Endothelial cell of umbilical vein (primary cell): ENCODE measurements around the gene NOL6. TPM values are rescaled to one million over a fixed set of nuclear protein-coding genes. Genes with fewer than 3 reads are reported as not detected.

ENCODE experiments used
- BruUV-seq: library from RNA; stranded (reverse); fragments of 400-500 nt; replicated peaks from 2 replicates; lab custom pipeline; 2021; lab: Mats Ljungman, UMichigan
- CTCF ChIA-PET: fragments of 300-600, 350-600 bp; sonication (Branson Sonifier 250); formaldehyde crosslinking; loops from one replicate; lab custom pipeline; 2021; ENCODE audit warnings: antibody characterized with exemption, inconsistent platforms; lab: Charles Lee
- POLR2A ChIA-PET: fragments of 300-600, 350-600 bp; sonication (Branson Sonifier 250); formaldehyde crosslinking; loops from one replicate; lab custom pipeline; 2021; ENCODE audit warnings: antibody characterized with exemption, inconsistent platforms; lab: Charles Lee
- DNase-seq: peaks from one replicate; pipeline ENCODE4 v3.0.0-alpha.2; 2011; ENCODE audit warnings: low read depth, low spot score
- FAIRE-seq: peaks from 2 replicates; lab custom pipeline; 2011; peaks lifted over from hg19 to GRCh38; lab: Jason Lieb, UNC
- H2AFZ ChIP-seq: 2 replicates; pipeline ENCODE4 v1.6.0; 2012; ENCODE audit warnings: low read depth, low read length, control low read depth, inconsistent platforms
- H3K27ac ChIP-seq: 2 replicates; pipeline ENCODE4 v1.5.1; 2011; ENCODE audit warnings: low read depth, mild to moderate bottlenecking, control low read depth, low read length, moderate library complexity; ENCODE audit not compliant: insufficient read depth
- H3K27me3 ChIP-seq, 2 experiments: 2 replicates each; pipeline versions ENCODE4 v1.6.0 to v1.6.1; 2011; ENCODE audit warnings: low read length in 2 of 2, mixed read lengths in 1 of 2; ENCODE audit not compliant: control insufficient read depth in 2 of 2, insufficient read depth in 2 of 2
- H3K36me3 ChIP-seq, 2 experiments: 2 replicates in 1 of 2; 3 replicates in 1 of 2; pipeline ENCODE4 v1.5.1; 2011; ENCODE audit warnings: low read length in 2 of 2, mild to moderate bottlenecking in 1 of 2, moderate library complexity in 1 of 2; ENCODE audit not compliant: control insufficient read depth in 2 of 2, insufficient read depth in 2 of 2; ENCODE audit errors: extremely low read depth in 1 of 2
- H3K4me1 ChIP-seq: 3 replicates; pipeline ENCODE4 v1.5.1; 2011; ENCODE audit warnings: mild to moderate bottlenecking, low read length; ENCODE audit not compliant: control insufficient read depth, insufficient read depth; ENCODE audit errors: extremely low read depth
- H3K4me2 ChIP-seq: 2 replicates; pipeline ENCODE4 v1.6.1; 2011; ENCODE audit warnings: low read length, control low read depth, mixed read lengths; ENCODE audit not compliant: insufficient read depth
- H3K4me3 ChIP-seq, 3 experiments: fragments of 200-600 bp in 1 of 3; sonication (generic), shearing (Covaris generic) in 1 of 3; replicated peaks in 1 of 3; 2 replicates each; pipeline ENCODE4 v1.5.1; 2011 to 2016; ENCODE audit warnings: control low read depth in 3 of 3, low read length in 3 of 3, mild to moderate bottlenecking in 2 of 3, inconsistent platforms in 1 of 3, low read depth in 1 of 3, moderate library complexity in 1 of 3; ENCODE audit not compliant: insufficient read depth in 1 of 3
- H3K79me2 ChIP-seq: 2 replicates; pipeline ENCODE4 v1.6.0; 2012; ENCODE audit warnings: low read length, inconsistent platforms; ENCODE audit not compliant: control insufficient read depth, insufficient read depth
- H3K9ac ChIP-seq: replicated peaks from 2 replicates; pipeline ENCODE3; 2011; ENCODE audit warnings: low read length, control low read depth; ENCODE audit not compliant: insufficient read depth; ENCODE audit errors: extremely low read depth
- H3K9me1 ChIP-seq: replicated peaks from 3 replicates; pipeline ENCODE4 v1.6.0; 2011; ENCODE audit warnings: mild to moderate bottlenecking, low read length; ENCODE audit not compliant: control insufficient read depth, insufficient read depth; ENCODE audit errors: extremely low read depth
- H3K9me3 ChIP-seq: replicated peaks from 2 replicates; pipeline ENCODE4 v1.5.1; 2012; ENCODE audit warnings: low read length, inconsistent platforms; ENCODE audit not compliant: control insufficient read depth, insufficient read depth
- H4K20me1 ChIP-seq: replicated peaks from 2 replicates; pipeline ENCODE3; 2011; ENCODE audit warnings: mild to moderate bottlenecking, low read length; ENCODE audit not compliant: control insufficient read depth, insufficient read depth; ENCODE audit errors: extremely low read depth
- CTCF ChIP-seq, 2 donors: IDR thresholded peaks; 1 replicate in 1 of 2; 2 replicates in 1 of 2; pipeline ENCODE4 v1.5.1; 2011; ENCODE audit warnings: low read length in 2 of 2, mild to moderate bottlenecking in 2 of 2, moderate library complexity in 2 of 2, control low read depth in 1 of 2, inconsistent platforms in 1 of 2, low read depth in 1 of 2; ENCODE audit not compliant: insufficient read depth in 1 of 2; ENCODE audit errors: extremely low read depth in 1 of 2
- EZH2 ChIP-seq: IDR thresholded peaks from 2 replicates; pipeline ENCODE4 v1.6.1; 2012; ENCODE audit warnings: borderline replicate concordance, low read depth, mild to moderate bottlenecking, moderate library complexity, low read length, inconsistent platforms; ENCODE audit not compliant: severe bottlenecking
- FOS ChIP-seq: IDR thresholded peaks from 2 replicates; pipeline ENCODE4 v1.6.1; 2011; ENCODE audit warnings: mild to moderate bottlenecking, low read length, moderate library complexity, borderline replicate concordance; ENCODE audit not compliant: insufficient read depth
- GATA2 ChIP-seq: IDR thresholded peaks from 2 replicates; pipeline ENCODE4 v1.7.0; 2011; ENCODE audit warnings: low read depth, mild to moderate bottlenecking, moderate library complexity, mixed read lengths, low read length; ENCODE audit not compliant: insufficient read length, insufficient read depth
- JUN ChIP-seq: IDR thresholded peaks from 2 replicates; pipeline ENCODE4 v1.6.1; 2011; ENCODE audit warnings: borderline replicate concordance, low read depth; ENCODE audit not compliant: insufficient read length, insufficient read depth
- MAX ChIP-seq: IDR thresholded peaks from 2 replicates; pipeline ENCODE4 v1.6.1; 2011; ENCODE audit not compliant: insufficient read depth, insufficient read length
- MYC ChIP-seq: IDR thresholded peaks from one replicate; pipeline ENCODE4 v1.6.1; 2011; ENCODE audit warnings: mild to moderate bottlenecking, low read depth, low read length
- POLR2A ChIP-seq: IDR thresholded peaks from 2 replicates; pipeline ENCODE4 v1.6.1; 2012; ENCODE audit warnings: low read depth, mild to moderate bottlenecking, control low read depth, low read length
- POLR2AphosphoS5 ChIP-seq: IDR thresholded peaks from 2 replicates; pipeline ENCODE4 v1.6.1; 2012; ENCODE audit warnings: low read depth, mild to moderate bottlenecking, control low read depth, low read length, moderate library complexity; ENCODE audit not compliant: insufficient read depth
- dilution Hi-C: fragments of 300-500 bp; cut with MboI; formaldehyde crosslinking; loops from one replicate; pipeline ENCODE4 v1.15.0; 2019; ENCODE audit warnings: low sequenced_read_pairs; ENCODE audit not compliant: extremely low pct_ligation_motif_present
- intact Hi-C: fragments of 100-400 bp; cut with micrococcal nuclease; formaldehyde crosslinking; loops from one replicate; pipeline ENCODE4 v1.10.0; 2022
- polyA plus RNA-seq, 4 experiments: library from polyadenylated mRNA; depleted of rRNA in 3 of 4; stranded (reverse) in 3 of 4; unstranded in 1 of 4; fragments of >200 nt; gene quantifications; 2 replicates each; pipeline versions ENCODE4 v1.2.1 to v1.2.3, GENCODE V29; 2011 to 2012; ENCODE audit warnings: missing spikeins in 1 of 4
- total RNA-seq: library from RNA; stranded (reverse); gene quantifications from 2 replicates; pipeline ENCODE4 v1.2.3, GENCODE V29; 2021

NOL6 gene
- total and polyA plus RNA-seq, 2 donors (not counting 3 experiments of a cell fraction or from before 2014, with no cell fraction given) = 35.7 to 45.1 TPM

GRCh38 chr9:33429256-33429985, 44.3 kb downstream of the NOL6 start:
- no peaks in the 10 kb centered on the region for H4K20me1 ChIP-seq
- no peak overlapping the region for H3K27ac ChIP-seq
- H3K4me2 ChIP-seq = no peak overlapping the region
- dilution Hi-C loops = no loop called here
- BruUV-seq = no TSS peak
- H3K4me1 ChIP-seq = no peaks in the 10 kb centered on the region
- CTCF ChIA-PET = no interaction called here
- no peaks in the 10 kb centered on the region for H3K9me1 ChIP-seq
- H2AFZ ChIP-seq = no peak overlapping the region
- H3K9ac ChIP-seq = no peak overlapping the region
- no peak for TF ChIP-seq POLR2A
- no peak for TF ChIP-seq MAX
- TF ChIP-seq MYC = no peak
- no peak for TF ChIP-seq POLR2AphosphoS5
- no peak for TF ChIP-seq EZH2
- no peak for TF ChIP-seq CTCF (IDR thresholded peaks at IDR 0.05; ENCODE audit: extremely low read depth in 1 of 2, insufficient read depth in 1 of 2, low read depth in 1 of 2, low read length in 2 of 2)
- TF ChIP-seq FOS = no peak
- no peak for TF ChIP-seq GATA2
- TF ChIP-seq JUN = no peak
- FAIRE-seq = no peak
- H3K9me3 ChIP-seq = no peaks in the 10 kb centered on the region
- POLR2A ChIA-PET = no interaction called here
- H3K79me2 ChIP-seq = no peaks in the 10 kb centered on the region
- intact Hi-C loops = no loop called here
- no peak for DNase-seq
- no peaks in the 10 kb centered on the region for H3K27me3 ChIP-seq
- H3K4me3 ChIP-seq = no peak overlapping the region
- no peaks in the 10 kb centered on the region for H3K36me3 ChIP-seq
